SK-N-SH (cell line): ENCODE measurements around the gene MT2A. TPM values are rescaled to one million over a fixed set of nuclear protein-coding genes. Genes with fewer than 3 reads are reported as not detected.

Experiments
- CTCF ChIA-PET: fragments of 300-600, 350-600 bp; formaldehyde crosslinking; extraction: SDS; loops from one replicate; lab custom pipeline; 2021; lab: Yijun Ruan, JAX
- POLR2A ChIA-PET: fragments of 350-600 bp; sonication (Branson Sonifier 250); formaldehyde crosslinking; extraction: SDS; loops from one replicate; lab custom pipeline; 2020; ENCODE audit warnings: antibody characterized with exemption, inconsistent platforms; lab: Yijun Ruan, JAX
- DNase-seq: peaks from one replicate; pipeline ENCODE4 v3.0.0; 2012
- H2AFZ ChIP-seq: fragments of 200-600 bp; sonication (generic); 2 replicates; pipeline ENCODE4 v1.8.1; 2016; ENCODE audit warnings: antibody characterized with exemption, mild to moderate bottlenecking, low read depth
- H3F3A ChIP-seq: fragments of 200-600 bp; sonication (generic); replicated peaks from 2 replicates; pipeline ENCODE3; 2016; ENCODE audit warnings: antibody characterized with exemption, mild to moderate bottlenecking; ENCODE audit not compliant: insufficient read depth
- H3K27ac ChIP-seq, 2 experiments: fragments of 200-500 bp in 1 of 2; fragments of 200-600 bp in 1 of 2; sonication (Bioruptor generic) in 1 of 2; sonication (generic), shearing (Covaris generic) in 1 of 2; 2 replicates each; pipeline versions ENCODE4 v1.5.1 to v1.6.1; 2014 to 2016; ENCODE audit warnings: low read depth in 2 of 2, inconsistent platforms in 1 of 2, low read length in 1 of 2, mild to moderate bottlenecking in 1 of 2, mixed read lengths in 1 of 2
- H3K27me3 ChIP-seq: fragments of 200-600 bp; sonication (generic), shearing (Covaris generic); 2 replicates; pipeline ENCODE4 v1.6.1; 2016; ENCODE audit warnings: mixed run types; ENCODE audit not compliant: insufficient read depth
- H3K36me3 ChIP-seq, 2 experiments: fragments of 200-500 bp in 1 of 2; fragments of 200-600 bp in 1 of 2; sonication (Bioruptor generic) in 1 of 2; sonication (generic) in 1 of 2; replicated peaks in 1 of 2; 2 replicates each; pipeline versions ENCODE3 to v1.5.1; 2014 to 2016; ENCODE audit warnings: low read length in 1 of 2, mild to moderate bottlenecking in 1 of 2; ENCODE audit not compliant: insufficient read depth in 2 of 2, control insufficient read depth in 1 of 2
- H3K4me1 ChIP-seq, 2 experiments: fragments of 200-500 bp in 1 of 2; fragments of 200-600 bp in 1 of 2; sonication (Bioruptor generic) in 1 of 2; sonication (generic), shearing (Covaris generic) in 1 of 2; 2 replicates each; pipeline versions ENCODE4 v1.5.1 to v1.6.1; 2014 to 2016; ENCODE audit warnings: low read depth in 1 of 2, low read length in 1 of 2, mixed run types in 1 of 2; ENCODE audit not compliant: insufficient read depth in 2 of 2, control insufficient read depth in 1 of 2
- H3K4me2 ChIP-seq: fragments of 200-600 bp; sonication (generic), shearing (Covaris generic); 2 replicates; pipeline ENCODE4 v1.6.1; 2017; ENCODE audit warnings: mixed run types
- H3K4me3 ChIP-seq, 2 experiments: fragments of 200-500 bp in 1 of 2; fragments of 200-600 bp in 1 of 2; sonication (Bioruptor generic) in 1 of 2; sonication (generic), shearing (Covaris generic) in 1 of 2; 2 replicates each; pipeline versions ENCODE4 v1.5.1 to v1.8.1; 2014 to 2016; ENCODE audit warnings: low read depth in 2 of 2, inconsistent platforms in 1 of 2, low read length in 1 of 2, mild to moderate bottlenecking in 1 of 2, mixed read lengths in 1 of 2, moderate library complexity in 1 of 2
- H3K79me2 ChIP-seq: fragments of 200-600 bp; sonication (generic); 2 replicates; pipeline ENCODE4 v1.8.1; 2017; ENCODE audit warnings: mild to moderate bottlenecking; ENCODE audit not compliant: insufficient read depth
- H3K9ac ChIP-seq: fragments of 200-600 bp; sonication (generic); 2 replicates; pipeline ENCODE4 v1.6.1; 2017; ENCODE audit warnings: mixed run types
- H3K9me2 ChIP-seq: fragments of 200-600 bp; sonication (generic); 2 replicates; pipeline ENCODE4 v1.6.1; 2017; ENCODE audit warnings: mixed run types
- H3K9me3 ChIP-seq: fragments of 200-600 bp; sonication (generic); 2 replicates; pipeline ENCODE4 v1.6.1; 2017; ENCODE audit warnings: mixed run types, mild to moderate bottlenecking, moderate library complexity
- H4K20me1 ChIP-seq: fragments of 200-600 bp; sonication (generic); 2 replicates; pipeline ENCODE4 v1.6.1; 2017; ENCODE audit warnings: mild to moderate bottlenecking, mixed run types; ENCODE audit not compliant: insufficient read depth
- ELF1 ChIP-seq: IDR thresholded peaks from 2 replicates; pipeline ENCODE4 v1.4.0; 2012
- FOSL2 ChIP-seq: IDR thresholded peaks from 2 replicates; pipeline ENCODE4 v1.4.0; 2012; ENCODE audit warnings: low read depth, mild to moderate bottlenecking, moderate library complexity, borderline replicate concordance
- RXRA ChIP-seq: IDR thresholded peaks from 2 replicates; pipeline ENCODE4 v1.4.0; 2012; ENCODE audit warnings: low read depth, mild to moderate bottlenecking, borderline replicate concordance
- TAF1 ChIP-seq: IDR thresholded peaks from 2 replicates; pipeline ENCODE4 v1.6.1; 2012; ENCODE audit warnings: low read depth, mild to moderate bottlenecking, low read length, moderate library complexity, borderline replicate concordance
- TEAD4 ChIP-seq: IDR thresholded peaks from 2 replicates; pipeline ENCODE4 v1.4.0; 2012; ENCODE audit warnings: mild to moderate bottlenecking, borderline replicate concordance; ENCODE audit not compliant: insufficient read depth
- WGBS: methylation state at CpG from one replicate; pipeline ENCODE4 v1.1.6; 2017; ENCODE audit warnings: low lambda C conversion rate; 5-methylcytosine and 5-hydroxymethylcytosine counted together
- polyA plus RNA-seq, 3 experiments: library from polyadenylated mRNA; depleted of rRNA; stranded (reverse); fragments of >200 nt; gene quantifications; 2 replicates each; pipeline ENCODE4 v1.2.3, GENCODE V29; 2012
- TF ChIP-seq, protein P1 (sequence below): IDR thresholded peaks from 2 replicates; pipeline ENCODE4 v1.6.1; 2012; ENCODE audit warnings: mild to moderate bottlenecking, low read depth, low read length, moderate library complexity
- TF ChIP-seq, protein P2 (sequence below): IDR thresholded peaks from 2 replicates; pipeline ENCODE4 v1.4.0; 2012; ENCODE audit warnings: low read depth, borderline replicate concordance
- TF ChIP-seq, protein P3 (sequence below): fragments of 200-600 bp; sonication (generic); IDR thresholded peaks from 2 replicates; pipeline ENCODE4 v1.6.1; 2017; ENCODE audit warnings: antibody characterized with exemption, mild to moderate bottlenecking, moderate library complexity

The MT2A gene
- polyA plus RNA-seq, 1 of the 3 experiments (the other 2 are of a cell fraction), result 133 TPM

DNA sequence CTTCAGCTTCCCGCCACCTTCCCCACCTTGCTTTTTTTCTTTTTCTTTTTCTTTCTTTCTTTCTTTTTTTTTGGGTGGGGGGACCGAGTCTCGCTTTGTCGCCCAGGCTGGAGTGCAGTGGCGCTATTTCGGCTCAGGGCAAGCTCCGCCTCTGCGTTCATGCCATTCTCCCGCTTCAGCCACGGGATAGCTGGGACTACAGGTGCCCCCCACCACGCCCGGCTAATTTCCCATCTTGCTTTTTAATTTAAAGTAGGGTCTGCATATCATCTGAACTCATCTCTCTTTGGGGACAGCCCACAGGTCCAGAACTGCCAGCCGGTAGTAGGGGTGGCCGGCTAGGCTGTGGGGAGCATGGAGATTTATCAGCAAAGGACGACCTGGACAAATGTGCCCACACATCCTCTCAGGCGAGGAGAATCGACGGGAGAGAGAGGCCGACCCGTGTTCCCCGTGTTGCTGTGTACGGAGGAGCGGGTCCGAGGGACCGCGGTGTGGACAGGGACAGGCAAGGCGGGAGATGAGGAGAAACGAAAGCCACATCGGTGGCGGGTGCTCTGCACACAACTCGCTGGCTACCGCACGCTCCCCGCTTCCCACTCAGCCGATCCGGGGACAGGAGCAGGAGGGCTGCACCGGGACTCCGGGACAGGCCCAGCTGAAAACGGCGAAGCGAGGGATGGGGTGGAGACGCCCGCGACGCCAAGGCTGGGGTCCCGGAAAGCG lies 26.5 kb downstream of the MT2A start (continued):
- TF ChIP-seq, protein P1, sequence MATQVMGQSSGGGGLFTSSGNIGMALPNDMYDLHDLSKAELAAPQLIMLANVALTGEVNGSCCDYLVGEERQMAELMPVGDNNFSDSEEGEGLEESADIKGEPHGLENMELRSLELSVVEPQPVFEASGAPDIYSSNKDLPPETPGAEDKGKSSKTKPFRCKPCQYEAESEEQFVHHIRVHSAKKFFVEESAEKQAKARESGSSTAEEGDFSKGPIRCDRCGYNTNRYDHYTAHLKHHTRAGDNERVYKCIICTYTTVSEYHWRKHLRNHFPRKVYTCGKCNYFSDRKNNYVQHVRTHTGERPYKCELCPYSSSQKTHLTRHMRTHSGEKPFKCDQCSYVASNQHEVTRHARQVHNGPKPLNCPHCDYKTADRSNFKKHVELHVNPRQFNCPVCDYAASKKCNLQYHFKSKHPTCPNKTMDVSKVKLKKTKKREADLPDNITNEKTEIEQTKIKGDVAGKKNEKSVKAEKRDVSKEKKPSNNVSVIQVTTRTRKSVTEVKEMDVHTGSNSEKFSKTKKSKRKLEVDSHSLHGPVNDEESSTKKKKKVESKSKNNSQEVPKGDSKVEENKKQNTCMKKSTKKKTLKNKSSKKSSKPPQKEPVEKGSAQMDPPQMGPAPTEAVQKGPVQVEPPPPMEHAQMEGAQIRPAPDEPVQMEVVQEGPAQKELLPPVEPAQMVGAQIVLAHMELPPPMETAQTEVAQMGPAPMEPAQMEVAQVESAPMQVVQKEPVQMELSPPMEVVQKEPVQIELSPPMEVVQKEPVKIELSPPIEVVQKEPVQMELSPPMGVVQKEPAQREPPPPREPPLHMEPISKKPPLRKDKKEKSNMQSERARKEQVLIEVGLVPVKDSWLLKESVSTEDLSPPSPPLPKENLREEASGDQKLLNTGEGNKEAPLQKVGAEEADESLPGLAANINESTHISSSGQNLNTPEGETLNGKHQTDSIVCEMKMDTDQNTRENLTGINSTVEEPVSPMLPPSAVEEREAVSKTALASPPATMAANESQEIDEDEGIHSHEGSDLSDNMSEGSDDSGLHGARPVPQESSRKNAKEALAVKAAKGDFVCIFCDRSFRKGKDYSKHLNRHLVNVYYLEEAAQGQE, result no peak

DNA sequence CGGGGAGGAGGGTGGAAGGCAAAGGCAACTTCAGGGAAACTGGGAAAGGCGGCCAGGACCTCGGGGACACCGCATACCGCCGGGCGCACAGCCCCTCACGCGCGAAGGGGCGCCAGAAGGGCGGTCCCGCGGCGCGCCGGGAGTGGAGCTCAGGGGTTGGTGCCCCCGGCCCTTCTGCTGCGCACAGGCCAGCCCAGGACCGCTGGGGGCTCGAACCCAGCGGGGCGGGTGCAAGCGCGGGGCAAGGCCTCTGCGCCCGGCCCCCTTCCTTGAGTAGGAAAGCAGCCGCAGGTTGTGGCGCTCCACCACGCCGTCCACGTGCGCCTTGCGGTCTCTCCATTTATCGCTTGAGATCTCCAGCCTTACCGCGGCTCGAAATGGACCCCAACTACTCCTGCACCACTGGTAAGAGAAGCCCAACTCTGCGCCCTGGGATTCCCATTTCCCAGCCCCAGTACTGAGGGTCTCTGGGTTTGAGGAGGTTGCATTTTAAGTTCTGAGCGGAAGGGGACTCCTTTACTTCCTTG lies 27.1 kb downstream of the MT2A start:
- no peaks in the 10 kb centered on the region for H4K20me1 ChIP-seq
- peak overlapping the region in 1 of 2 experiments; percentile 37; a peak in 2 of 4 replicates for H3K4me3 ChIP-seq
- peak; percentile 55 for DNase-seq
- no peak overlapping the region for H3K9ac ChIP-seq
- no peaks in the 10 kb centered on the region for H3F3A ChIP-seq
- CTCF ChIA-PET, result interaction anchor here (0.7 to 2.1 kb wide), 3 partner anchors 32 to 67 kb away, joined by 3 to 6 read pairs (median 3); no protein-coding TSS in a partner anchor
- TF ChIP-seq, protein P2, sequence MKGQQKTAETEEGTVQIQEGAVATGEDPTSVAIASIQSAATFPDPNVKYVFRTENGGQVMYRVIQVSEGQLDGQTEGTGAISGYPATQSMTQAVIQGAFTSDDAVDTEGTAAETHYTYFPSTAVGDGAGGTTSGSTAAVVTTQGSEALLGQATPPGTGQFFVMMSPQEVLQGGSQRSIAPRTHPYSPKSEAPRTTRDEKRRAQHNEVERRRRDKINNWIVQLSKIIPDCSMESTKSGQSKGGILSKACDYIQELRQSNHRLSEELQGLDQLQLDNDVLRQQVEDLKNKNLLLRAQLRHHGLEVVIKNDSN, result no peak
- TF ChIP-seq RXRA (no peak), ELF1 (no peak), TAF1 (no peak), FOSL2 (no peak), TEAD4 (no peak)
- TF ChIP-seq, protein P3, sequence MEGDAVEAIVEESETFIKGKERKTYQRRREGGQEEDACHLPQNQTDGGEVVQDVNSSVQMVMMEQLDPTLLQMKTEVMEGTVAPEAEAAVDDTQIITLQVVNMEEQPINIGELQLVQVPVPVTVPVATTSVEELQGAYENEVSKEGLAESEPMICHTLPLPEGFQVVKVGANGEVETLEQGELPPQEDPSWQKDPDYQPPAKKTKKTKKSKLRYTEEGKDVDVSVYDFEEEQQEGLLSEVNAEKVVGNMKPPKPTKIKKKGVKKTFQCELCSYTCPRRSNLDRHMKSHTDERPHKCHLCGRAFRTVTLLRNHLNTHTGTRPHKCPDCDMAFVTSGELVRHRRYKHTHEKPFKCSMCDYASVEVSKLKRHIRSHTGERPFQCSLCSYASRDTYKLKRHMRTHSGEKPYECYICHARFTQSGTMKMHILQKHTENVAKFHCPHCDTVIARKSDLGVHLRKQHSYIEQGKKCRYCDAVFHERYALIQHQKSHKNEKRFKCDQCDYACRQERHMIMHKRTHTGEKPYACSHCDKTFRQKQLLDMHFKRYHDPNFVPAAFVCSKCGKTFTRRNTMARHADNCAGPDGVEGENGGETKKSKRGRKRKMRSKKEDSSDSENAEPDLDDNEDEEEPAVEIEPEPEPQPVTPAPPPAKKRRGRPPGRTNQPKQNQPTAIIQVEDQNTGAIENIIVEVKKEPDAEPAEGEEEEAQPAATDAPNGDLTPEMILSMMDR, result no peak
- TF ChIP-seq, protein P1, result no peak
- H3K9me3 ChIP-seq, result no peaks in the 10 kb centered on the region
- no peak overlapping the region for H3K27ac ChIP-seq
- no peaks in the 10 kb centered on the region for H3K9me2 ChIP-seq
- H3K79me2 ChIP-seq, result no peaks in the 10 kb centered on the region
- H3K4me2 ChIP-seq, result peak overlapping the region; percentile 50
- WGBS, result 30% methylated on average over 21 of the region's 40 CpGs
- H3K4me1 ChIP-seq, result peaks cover 0 to 11% of the 10 kb centered on the region in 2 experiments; a peak in 1 of 4 replicates
- H3K36me3 ChIP-seq, result no peaks in the 10 kb centered on the region
- POLR2A ChIA-PET, result no interaction called here
- no peak overlapping the region for H2AFZ ChIP-seq
- H3K27me3 ChIP-seq, result peaks cover 31% of the 10 kb centered on the region; the same call in 1 of the 2 replicates
